ENCODE measurements around the gene MICAL2.
A peak's percentile ranks its signal among the peaks of the same experiment; 100 is the strongest.

MICAL2 gene

GRCh38 chr11:12234221-12234620 is 123.8 kb downstream of the MICAL2 start:
- no peak for DNase-seq

GRCh38 chr11:12235080-12235479 is 124.7 kb downstream of the MICAL2 start:
- no peak for DNase-seq

- DNase-seq: peak; percentile 40
Observed at GRCh38 chr11:12235553-12235946, 125.2 kb downstream of the MICAL2 start.

GRCh38 chr11:12235947-12236743 is 125.8 kb downstream of the MICAL2 start:
- DNase-seq: peak; percentile 76

- no peak for DNase-seq
Observed at GRCh38 chr11:12236744-12237101, 126.3 kb downstream of the MICAL2 start.

- no peak for DNase-seq
Observed at GRCh38 chr11:12237381-12237784, 127.0 kb downstream of the MICAL2 start.

- no peak for DNase-seq
Observed at GRCh38 chr11:12238420-12238819, 128.0 kb downstream of the MICAL2 start.

GRCh38 chr11:12239396-12239795 is 129.0 kb downstream of the MICAL2 start:
- DNase-seq: peak; percentile 34

- DNase-seq: no peak
Observed at GRCh38 chr11:12239804-12240371, 129.5 kb downstream of the MICAL2 start.

GRCh38 chr11:12240677-12241076 is 130.3 kb downstream of the MICAL2 start:
- DNase-seq: no peak

- DNase-seq: no peak
Observed at GRCh38 chr11:12241401-12241800, 131.0 kb downstream of the MICAL2 start.

GRCh38 chr11:12241971-12242672 is 131.7 kb downstream of the MICAL2 start:
- DNase-seq: no peak

- no peak for DNase-seq
Observed at GRCh38 chr11:12242966-12243365, 132.6 kb downstream of the MICAL2 start.

GRCh38 chr11:12243486-12243885 is 133.1 kb downstream of the MICAL2 start:
- peak; percentile 27 for DNase-seq

- no peak for DNase-seq
Observed at GRCh38 chr11:12243911-12244550, 133.6 kb downstream of the MICAL2 start.

GRCh38 chr11:12245091-12245490 is 134.7 kb downstream of the MICAL2 start:
- DNase-seq: no peak

- DNase-seq: no peak
Observed at GRCh38 chr11:12245549-12246016, 135.2 kb downstream of the MICAL2 start.

- DNase-seq: no peak
Observed at GRCh38 chr11:12246147-12246546, 135.8 kb downstream of the MICAL2 start.

- DNase-seq: no peak
Observed at GRCh38 chr11:12246989-12247388, 136.6 kb downstream of the MICAL2 start.

- DNase-seq: no peak
Observed at GRCh38 chr11:12247543-12248254, 137.3 kb downstream of the MICAL2 start.

GRCh38 chr11:12248330-12248729 is 137.9 kb downstream of the MICAL2 start:
- DNase-seq: no peak

GRCh38 chr11:12249590-12250260 is 139.3 kb downstream of the MICAL2 start:
- no peak for DNase-seq
